Measurements from ENCODE around the gene LCP1. TPM values are rescaled to one million over a fixed set of nuclear protein-coding genes. Genes with fewer than 3 reads are reported as not detected.

The LCP1 gene
- total and polyA plus RNA-seq, 9 of the 15 experiments (the other 6 are each of a cell fraction or from before 2014, with no cell fraction given): 83.0 to 255 (median 163) TPM

DNA sequence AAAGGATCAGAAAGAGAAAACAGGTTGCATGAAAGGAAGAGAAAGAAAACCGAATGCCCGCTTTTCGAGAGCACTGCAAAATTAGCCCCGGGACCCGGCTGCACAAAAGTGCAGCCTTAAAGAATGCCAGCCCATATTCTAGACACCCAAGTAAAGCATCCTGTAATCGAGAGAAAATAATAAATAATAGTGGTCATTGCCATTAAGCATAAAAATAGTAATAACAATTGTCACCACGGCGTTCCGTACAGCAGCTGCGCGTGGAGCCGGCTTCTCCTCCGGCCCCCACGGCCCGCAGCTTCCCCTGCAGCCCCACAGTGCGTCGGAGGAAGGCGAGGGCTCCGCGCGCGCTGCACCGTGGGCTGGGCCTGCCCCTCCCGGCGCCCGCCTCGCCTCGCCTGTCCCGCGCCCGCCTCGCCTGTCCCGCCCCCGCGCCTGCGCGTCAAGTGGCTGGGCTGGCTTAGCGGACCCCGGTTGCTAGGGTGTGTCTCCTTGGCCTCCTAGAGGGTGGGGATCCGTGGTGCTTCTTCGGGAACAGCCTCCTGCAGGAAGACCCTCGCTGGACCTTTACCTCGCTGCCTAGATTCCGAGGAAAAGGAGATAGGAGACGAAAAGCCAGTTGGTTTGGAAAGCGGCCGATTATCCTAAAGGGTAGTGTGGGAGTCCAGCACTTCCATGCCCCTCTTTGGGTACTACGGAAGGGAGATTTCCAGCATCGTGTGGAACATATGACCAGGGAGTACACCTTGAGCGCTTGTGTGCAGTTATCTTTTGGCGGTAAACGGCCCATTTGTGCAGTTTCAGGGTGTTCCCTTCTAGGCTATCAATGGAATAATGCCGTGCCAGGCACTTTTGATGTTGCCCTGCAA is 29.7 kb upstream of the LCP1 start, which contains the start of gene LRRC63 (continued):
- TF ChIP-seq ETS2 (tag; IDR thresholded peaks at IDR 0.05; ENCODE audit: borderline replicate concordance, poor library complexity, severe bottlenecking): no peak
- TF ChIP-seq TAF9B (IDR thresholded peaks at IDR 0.05; ENCODE audit: partially characterized antibody): no peak
- TF ChIP-seq NR2C2 (CRISPR knock-in tag; IDR thresholded peaks at IDR 0.05): no peak
- TF ChIP-seq NR2C2 (tag; IDR thresholded peaks at IDR 0.05): no peak
- no peak for TF ChIP-seq FOXK1 (CRISPR knock-in tag; IDR thresholded peaks at IDR 0.05; ENCODE audit: borderline replicate concordance)

DNA sequence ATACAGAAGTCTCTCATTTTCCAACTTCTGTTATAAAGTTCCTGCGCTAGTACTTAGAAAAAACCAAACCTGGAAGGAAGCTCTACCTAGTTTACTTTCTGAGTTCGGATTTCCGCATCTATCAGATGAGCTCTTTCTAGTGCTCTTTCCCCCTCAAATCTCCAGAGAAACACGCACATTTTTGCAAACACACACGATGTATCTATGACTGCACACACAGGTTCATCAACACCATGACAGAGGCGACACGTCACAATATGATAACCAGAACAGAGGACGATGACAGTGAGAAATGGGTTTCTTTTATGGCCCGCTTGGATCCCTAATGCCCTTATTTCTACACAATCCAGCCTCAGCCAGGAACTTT is 29.1 kb upstream of the LCP1 start:
- intact Hi-C loops (cut with micrococcal nuclease) (loop anchor here (2.0 kb wide), 1 partner anchor 28 kb away; the partner anchor contains the start of gene LCP1), in situ Hi-C loops (cut with MboI) (no loop called here)
- H3K9ac ChIP-seq (ENCODE audit: insufficient read depth in 1 of 2, low read depth in 2 of 2, low read length in 2 of 2): peak overlapping the region; percentile 56 to 82; a peak in 3 of 4 replicates
- H2AFZ ChIP-seq (ENCODE audit: low read depth, low read length): peak overlapping the region; percentile 95
- WGBS (ENCODE audit: insufficient coverage, low coverage, missing lambda C conversion rate): 0% methylated on average over 9 of the region's 9 CpGs
- no peaks in the 10 kb centered on the region for H4K20me1 ChIP-seq (replicated peaks; ENCODE audit: control insufficient read depth, insufficient read depth, low read length)
- TSS peak; percentile 60 for BruUV-seq (replicated peaks)
- no peaks in the 10 kb centered on the region for H3K79me2 ChIP-seq (ENCODE audit: control insufficient read depth, insufficient read depth, low read length)
- H3K4me3 ChIP-seq: peak overlapping the region; percentile 45
- ChIA-PET POLR2A (interaction anchor here (0.5 to 1.2 kb wide), 3 partner anchors 11 to 29 kb away, joined by 3 to 4 read pairs (median 4); partner anchors contain the start of gene LCP1), CTCF (ENCODE audit: low intra/inter-chr PET ratio) (no interaction called here)
- no peaks in the 10 kb centered on the region for H3K36me3 ChIP-seq (ENCODE audit: control insufficient read depth, insufficient read depth, low read length)
- peak; percentile 92 for FAIRE-seq
- no peaks in the 10 kb centered on the region for H3K27me3 ChIP-seq (ENCODE audit: control insufficient read depth in 2 of 2, insufficient read depth in 2 of 2, low read length in 2 of 2)
- DNase-seq (ENCODE audit: extremely low read depth in 1 of 4, low spot score in 3 of 4): peak; percentile 15 to 85 (median 46)
- H3K9me3 ChIP-seq (replicated peaks; ENCODE audit: control insufficient read depth, insufficient read depth, low read depth, low read length): no peaks in the 10 kb centered on the region
- H3K27ac ChIP-seq (ENCODE audit: extremely low read depth, low read depth, low read length): peak overlapping the region; percentile 68
- no peaks in the 10 kb centered on the region for H3K9me1 ChIP-seq (ENCODE audit: control insufficient read depth, insufficient read depth, low read length)
- ATAC-seq: peak; percentile 83
- peak overlapping the region; percentile 77 for H3K4me2 ChIP-seq (ENCODE audit: insufficient read depth, low read length)
- H3K4me1 ChIP-seq (replicated peaks in 1 of 2; ENCODE audit: control insufficient read depth in 2 of 2, insufficient read depth in 2 of 2, low read length in 2 of 2): peaks cover 5 to 6% of the 10 kb centered on the region in 2 experiments; a peak in 3 of 5 replicates
- TF ChIP-seq, protein P1, sequence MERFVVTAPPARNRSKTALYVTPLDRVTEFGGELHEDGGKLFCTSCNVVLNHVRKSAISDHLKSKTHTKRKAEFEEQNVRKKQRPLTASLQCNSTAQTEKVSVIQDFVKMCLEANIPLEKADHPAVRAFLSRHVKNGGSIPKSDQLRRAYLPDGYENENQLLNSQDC (CRISPR knock-in tag; IDR thresholded peaks at IDR 0.05): no peak
- TF ChIP-seq KHSRP (IDR thresholded peaks at IDR 0.05) (no peak), NFIC (IDR thresholded peaks at IDR 0.05) (peak; percentile 49; the same call in 1 of the 2 replicates), TCFL5 (CRISPR knock-in tag; conservative IDR thresholded peaks at IDR 0.05) (no peak), ZC3H11A (IDR thresholded peaks at IDR 0.05; ENCODE audit: low read depth, low read length) (no peak), TAL1 (IDR thresholded peaks at IDR 0.05) (peak; percentile 79), CREB1 (IDR thresholded peaks at IDR 0.05) (peak; percentile 94), CREB1 (CRISPR knock-in tag; IDR thresholded peaks at IDR 0.05) (peak; percentile 66; the same call in 1 of the 2 replicates), FOXK2 (conservative IDR thresholded peaks at IDR 0.05 in 1 of 2, IDR thresholded peaks at IDR 0.05 in 1 of 2; ENCODE audit: low read depth in 2 of 2) (peak; percentile 66 to 77), KLF16 (IDR thresholded peaks at IDR 0.05) (no peak)
- TF ChIP-seq, protein P2, sequence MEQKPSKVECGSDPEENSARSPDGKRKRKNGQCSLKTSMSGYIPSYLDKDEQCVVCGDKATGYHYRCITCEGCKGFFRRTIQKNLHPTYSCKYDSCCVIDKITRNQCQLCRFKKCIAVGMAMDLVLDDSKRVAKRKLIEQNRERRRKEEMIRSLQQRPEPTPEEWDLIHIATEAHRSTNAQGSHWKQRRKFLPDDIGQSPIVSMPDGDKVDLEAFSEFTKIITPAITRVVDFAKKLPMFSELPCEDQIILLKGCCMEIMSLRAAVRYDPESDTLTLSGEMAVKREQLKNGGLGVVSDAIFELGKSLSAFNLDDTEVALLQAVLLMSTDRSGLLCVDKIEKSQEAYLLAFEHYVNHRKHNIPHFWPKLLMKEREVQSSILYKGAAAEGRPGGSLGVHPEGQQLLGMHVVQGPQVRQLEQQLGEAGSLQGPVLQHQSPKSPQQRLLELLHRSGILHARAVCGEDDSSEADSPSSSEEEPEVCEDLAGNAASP (IDR thresholded peaks at IDR 0.05): no peak
- TF ChIP-seq, protein P3, sequence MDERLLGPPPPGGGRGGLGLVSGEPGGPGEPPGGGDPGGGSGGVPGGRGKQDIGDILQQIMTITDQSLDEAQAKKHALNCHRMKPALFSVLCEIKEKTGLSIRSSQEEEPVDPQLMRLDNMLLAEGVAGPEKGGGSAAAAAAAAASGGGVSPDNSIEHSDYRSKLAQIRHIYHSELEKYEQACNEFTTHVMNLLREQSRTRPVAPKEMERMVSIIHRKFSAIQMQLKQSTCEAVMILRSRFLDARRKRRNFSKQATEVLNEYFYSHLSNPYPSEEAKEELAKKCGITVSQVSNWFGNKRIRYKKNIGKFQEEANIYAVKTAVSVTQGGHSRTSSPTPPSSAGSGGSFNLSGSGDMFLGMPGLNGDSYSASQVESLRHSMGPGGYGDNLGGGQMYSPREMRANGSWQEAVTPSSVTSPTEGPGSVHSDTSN (CRISPR knock-in tag; IDR thresholded peaks at IDR 0.05; ENCODE audit: low read depth): no peak
- TF ChIP-seq, protein P3 (tag; conservative IDR thresholded peaks at IDR 0.05; ENCODE audit: low read depth): peak; percentile 91

All from K562 (cell line).